RWPE1 (cell line): ENCODE data around the gene KNCN.

Source experiments
- CTCF ChIA-PET: fragments of 350-600 bp; sonication (Branson Sonifier 250); formaldehyde crosslinking; extraction: SDS; loops from one replicate; lab custom pipeline; 2021; lab: Yijun Ruan, JAX
- POLR2A ChIA-PET: fragments of 400-600 bp; formaldehyde crosslinking; extraction: SDS; loops from one replicate; lab custom pipeline; 2020; ENCODE audit warnings: antibody characterized with exemption; ENCODE audit not compliant: low non-redundant PET; lab: Yijun Ruan, JAX
- DNase-seq: peaks from one replicate; pipeline ENCODE4 v3.0.0; 2012; ENCODE audit warnings: low spot score
- H3K27ac ChIP-seq: fragments of 450-650 bp; 2 replicates; pipeline ENCODE4 v1.5.1; 2017
- TF ChIP-seq, protein P1 (sequence below): fragments of 450-650 bp; conservative IDR thresholded peaks from 2 replicates; pipeline ENCODE4 v1.5.1; 2017; ENCODE audit warnings: low read depth, mild to moderate bottlenecking

The KNCN gene

DNA sequence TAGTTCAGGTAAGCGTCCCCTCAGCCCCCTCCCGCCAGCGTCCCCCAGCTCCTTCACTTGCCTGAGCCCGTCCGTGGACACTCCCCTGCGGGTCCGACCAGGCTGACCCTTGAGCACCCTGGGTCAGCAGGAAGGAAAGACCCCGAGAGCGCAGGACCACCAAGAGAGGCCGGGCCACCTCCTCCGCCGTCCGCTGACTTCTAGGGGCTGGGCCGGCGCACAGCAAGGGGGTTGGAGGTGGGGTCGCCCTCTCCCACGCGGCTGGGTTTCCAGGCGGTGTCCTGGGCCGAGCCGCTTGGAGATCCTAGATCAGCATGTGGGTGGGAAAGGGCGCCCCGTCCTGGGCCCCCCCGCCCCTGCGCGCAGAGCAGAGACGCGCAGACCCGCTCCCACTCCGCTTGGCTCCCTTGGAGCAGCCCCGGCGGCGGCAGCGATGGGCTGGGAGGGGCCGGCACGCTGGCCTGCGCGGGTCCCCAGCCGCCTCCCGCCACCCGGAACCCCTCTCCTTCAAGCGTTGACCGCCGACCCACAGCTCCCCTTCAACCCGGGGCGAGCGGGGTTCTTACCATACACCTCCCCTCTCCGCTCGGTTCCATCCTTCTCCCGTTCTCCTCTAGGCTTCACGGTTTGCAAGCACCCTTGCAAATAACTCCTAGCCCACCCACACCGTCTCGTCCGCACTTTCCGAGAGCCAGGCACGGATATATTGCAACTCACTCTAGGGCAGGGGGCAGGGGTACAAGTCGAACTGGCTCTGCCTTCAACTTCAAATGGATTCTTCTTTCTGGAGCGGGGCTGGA lies 7.5 kb downstream of the KNCN start:
- H3K27ac ChIP-seq = no peak overlapping the region
- TF ChIP-seq, protein P1, sequence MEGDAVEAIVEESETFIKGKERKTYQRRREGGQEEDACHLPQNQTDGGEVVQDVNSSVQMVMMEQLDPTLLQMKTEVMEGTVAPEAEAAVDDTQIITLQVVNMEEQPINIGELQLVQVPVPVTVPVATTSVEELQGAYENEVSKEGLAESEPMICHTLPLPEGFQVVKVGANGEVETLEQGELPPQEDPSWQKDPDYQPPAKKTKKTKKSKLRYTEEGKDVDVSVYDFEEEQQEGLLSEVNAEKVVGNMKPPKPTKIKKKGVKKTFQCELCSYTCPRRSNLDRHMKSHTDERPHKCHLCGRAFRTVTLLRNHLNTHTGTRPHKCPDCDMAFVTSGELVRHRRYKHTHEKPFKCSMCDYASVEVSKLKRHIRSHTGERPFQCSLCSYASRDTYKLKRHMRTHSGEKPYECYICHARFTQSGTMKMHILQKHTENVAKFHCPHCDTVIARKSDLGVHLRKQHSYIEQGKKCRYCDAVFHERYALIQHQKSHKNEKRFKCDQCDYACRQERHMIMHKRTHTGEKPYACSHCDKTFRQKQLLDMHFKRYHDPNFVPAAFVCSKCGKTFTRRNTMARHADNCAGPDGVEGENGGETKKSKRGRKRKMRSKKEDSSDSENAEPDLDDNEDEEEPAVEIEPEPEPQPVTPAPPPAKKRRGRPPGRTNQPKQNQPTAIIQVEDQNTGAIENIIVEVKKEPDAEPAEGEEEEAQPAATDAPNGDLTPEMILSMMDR = no peak
- CTCF ChIA-PET = interaction anchor here (1.5 kb wide), 1 partner anchor 9 kb away, joined by 4 read pairs; no protein-coding TSS in a partner anchor
- no peak for DNase-seq
- POLR2A ChIA-PET = no interaction called here

DNA sequence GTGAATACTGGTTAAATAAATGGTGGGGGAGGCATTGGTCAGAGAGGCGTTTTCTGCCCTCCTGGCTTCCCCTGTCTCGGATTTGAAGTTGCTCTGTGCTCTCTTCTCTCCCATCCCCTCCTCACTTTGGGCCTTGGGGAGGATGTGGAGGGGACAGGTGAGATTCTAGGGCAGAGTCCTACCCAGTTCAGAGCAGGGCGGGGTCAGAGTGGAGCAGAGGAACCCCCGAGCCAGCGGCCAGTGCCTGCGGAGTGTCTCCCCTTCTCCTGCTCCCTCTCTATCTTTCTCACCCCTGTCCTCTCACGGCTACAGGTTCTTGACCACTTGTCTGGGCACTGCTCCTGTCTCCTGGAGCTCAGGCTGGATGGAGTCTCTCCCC lies 8.1 kb downstream of the KNCN start:
- TF ChIP-seq, protein P1 = no peak
- ChIA-PET POLR2A (no interaction called here), CTCF (interaction anchor here (0.6 to 1.5 kb wide), 2 partner anchors 9 to 102 kb away, joined by 3 to 4 read pairs; no protein-coding TSS in a partner anchor)
- DNase-seq = no peak
- H3K27ac ChIP-seq = no peak overlapping the region

DNA sequence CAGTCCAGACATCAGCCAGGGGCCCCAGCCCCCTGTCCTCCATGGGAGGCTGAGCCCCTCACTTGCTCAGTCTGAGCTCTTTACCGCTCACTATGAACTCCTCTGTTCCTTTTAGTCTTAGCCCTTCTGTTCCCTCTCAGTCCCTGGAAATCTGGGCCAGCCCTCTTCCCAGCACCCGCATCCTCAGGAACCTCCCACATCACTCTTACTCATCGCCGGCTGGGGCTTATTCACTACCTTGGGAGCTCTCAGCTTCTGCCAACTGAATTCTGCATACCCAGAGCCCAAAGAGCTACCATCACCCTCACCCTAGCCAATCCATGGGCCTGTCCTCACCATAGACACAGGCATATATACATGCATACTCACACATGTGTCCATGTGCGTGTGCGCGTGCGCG lies 11.5 kb downstream of the KNCN start:
- TF ChIP-seq, protein P1 = no peak
- DNase-seq = peak; percentile 69
- ChIA-PET POLR2A (no interaction called here), CTCF (interaction anchor here (0.6 to 1.5 kb wide), 2 partner anchors 76 to 93 kb away, joined by 4 to 6 read pairs; no protein-coding TSS in a partner anchor)
- H3K27ac ChIP-seq = no peak overlapping the region

DNA sequence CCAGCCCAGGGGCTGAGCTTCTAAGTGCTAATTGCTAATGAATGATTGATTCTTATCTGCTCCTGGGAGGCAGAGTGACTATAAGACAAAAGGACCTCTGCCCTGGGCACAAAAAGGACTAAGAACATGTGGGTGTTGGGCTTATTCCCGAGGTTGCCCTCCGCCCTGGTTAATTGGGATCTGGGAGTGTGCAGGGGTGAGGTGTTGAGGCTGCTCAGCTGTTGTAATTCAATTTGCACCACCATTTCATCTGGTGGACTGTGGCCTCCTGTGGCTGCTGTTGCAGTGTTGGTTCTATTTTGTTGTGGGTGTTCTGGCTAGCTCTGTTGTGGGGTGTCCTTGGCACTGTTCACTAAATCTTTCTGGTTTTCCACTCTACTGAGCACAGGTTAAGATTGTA lies 13.3 kb downstream of the KNCN start:
- TF ChIP-seq, protein P1 = no peak
- H3K27ac ChIP-seq = no peak overlapping the region
- DNase-seq = no peak
- ChIA-PET CTCF (interaction anchor here (1.3 kb wide), 1 partner anchor 11 kb away, joined by 4 read pairs; no protein-coding TSS in a partner anchor), POLR2A (no interaction called here)

DNA sequence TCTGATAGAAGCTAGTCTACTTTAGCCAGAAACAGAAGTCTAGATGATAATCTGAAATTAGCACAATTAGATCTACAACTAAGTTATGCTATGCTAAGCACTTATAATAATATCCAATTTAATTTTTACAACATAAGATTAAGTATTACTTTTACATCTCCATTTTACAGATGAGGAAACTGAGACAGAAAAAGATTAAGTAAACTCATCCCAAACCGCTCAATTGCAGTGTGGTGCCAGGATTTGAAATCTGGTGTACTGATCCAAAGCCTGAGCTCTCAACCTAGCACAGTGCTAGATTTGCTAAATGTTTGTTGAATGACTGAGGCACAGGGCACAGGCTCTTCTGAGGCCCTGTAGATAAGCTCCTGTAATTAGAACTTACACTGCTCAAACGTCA lies 13.8 kb downstream of the KNCN start:
- TF ChIP-seq, protein P1 = no peak
- CTCF ChIA-PET = interaction anchor here (0.6 to 1.3 kb wide), 2 partner anchors 11 kb away, joined by 4 read pairs; no protein-coding TSS in a partner anchor
- H3K27ac ChIP-seq = no peak overlapping the region
- POLR2A ChIA-PET = no interaction called here
- DNase-seq = no peak

DNA sequence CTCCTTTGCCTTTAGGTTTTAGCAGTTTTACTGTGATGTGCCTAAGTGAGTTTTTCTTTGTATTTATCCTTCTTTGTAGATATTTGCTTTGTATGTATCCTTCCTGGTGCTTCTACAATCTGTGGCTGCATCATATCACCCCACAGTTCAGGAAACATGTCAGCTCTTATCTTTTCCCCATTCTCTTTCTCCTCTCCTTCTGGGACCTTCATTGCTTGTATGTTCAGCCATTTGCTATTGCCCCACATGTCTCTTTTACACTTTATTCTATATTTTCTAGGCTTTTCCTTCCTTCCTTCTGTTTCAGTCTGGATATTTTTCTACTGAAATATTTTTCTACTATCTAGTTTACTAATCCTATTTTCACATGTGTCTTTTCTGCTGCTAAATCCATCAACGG lies 14.9 kb downstream of the KNCN start:
- ChIA-PET POLR2A (no interaction called here), CTCF (interaction anchor here (2.0 kb wide), 1 partner anchor 12 kb away, joined by 9 read pairs; no protein-coding TSS in a partner anchor)
- DNase-seq = no peak
- H3K27ac ChIP-seq = no peak overlapping the region
- TF ChIP-seq, protein P1 = no peak
